GM12801 (cell line): Measurements from ENCODE around the gene XYLT1.

Experiments
- TF ChIP-seq, protein P1 (sequence below): IDR thresholded peaks from one replicate; pipeline ENCODE4 v1.5.1; 2011; ENCODE audit warnings: control low read depth; ENCODE audit not compliant: insufficient read length; ENCODE audit errors: extremely low read depth

The XYLT1 gene

DNA sequence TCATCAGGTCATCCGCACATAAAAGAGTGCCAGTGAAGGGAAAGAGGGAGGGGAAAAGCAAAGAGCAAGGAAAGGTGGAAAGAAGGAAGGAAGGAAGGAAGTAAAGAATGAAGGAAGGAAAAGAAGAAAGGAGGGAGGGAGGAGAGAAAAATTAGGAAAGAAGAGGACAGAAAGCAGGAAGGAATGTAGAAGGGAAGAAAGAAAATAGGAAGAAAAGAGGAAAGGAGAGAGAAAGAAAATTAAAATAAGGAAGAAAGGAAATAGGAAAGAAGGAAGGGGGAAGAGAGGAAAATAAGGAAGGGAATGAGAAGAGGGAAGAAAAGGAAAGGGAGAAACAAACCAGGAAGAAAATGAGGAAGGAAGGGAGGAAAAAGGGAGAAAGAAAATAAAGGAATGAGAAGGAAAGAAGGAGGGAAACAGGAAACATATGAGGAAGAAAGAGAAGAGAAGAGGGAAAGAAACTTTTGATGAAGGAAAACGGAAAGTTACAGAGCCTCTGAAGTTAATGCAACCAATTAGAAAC is 212.6 kb downstream of the XYLT1 start:
- TF ChIP-seq, protein P1, sequence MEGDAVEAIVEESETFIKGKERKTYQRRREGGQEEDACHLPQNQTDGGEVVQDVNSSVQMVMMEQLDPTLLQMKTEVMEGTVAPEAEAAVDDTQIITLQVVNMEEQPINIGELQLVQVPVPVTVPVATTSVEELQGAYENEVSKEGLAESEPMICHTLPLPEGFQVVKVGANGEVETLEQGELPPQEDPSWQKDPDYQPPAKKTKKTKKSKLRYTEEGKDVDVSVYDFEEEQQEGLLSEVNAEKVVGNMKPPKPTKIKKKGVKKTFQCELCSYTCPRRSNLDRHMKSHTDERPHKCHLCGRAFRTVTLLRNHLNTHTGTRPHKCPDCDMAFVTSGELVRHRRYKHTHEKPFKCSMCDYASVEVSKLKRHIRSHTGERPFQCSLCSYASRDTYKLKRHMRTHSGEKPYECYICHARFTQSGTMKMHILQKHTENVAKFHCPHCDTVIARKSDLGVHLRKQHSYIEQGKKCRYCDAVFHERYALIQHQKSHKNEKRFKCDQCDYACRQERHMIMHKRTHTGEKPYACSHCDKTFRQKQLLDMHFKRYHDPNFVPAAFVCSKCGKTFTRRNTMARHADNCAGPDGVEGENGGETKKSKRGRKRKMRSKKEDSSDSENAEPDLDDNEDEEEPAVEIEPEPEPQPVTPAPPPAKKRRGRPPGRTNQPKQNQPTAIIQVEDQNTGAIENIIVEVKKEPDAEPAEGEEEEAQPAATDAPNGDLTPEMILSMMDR, result no peak

DNA sequence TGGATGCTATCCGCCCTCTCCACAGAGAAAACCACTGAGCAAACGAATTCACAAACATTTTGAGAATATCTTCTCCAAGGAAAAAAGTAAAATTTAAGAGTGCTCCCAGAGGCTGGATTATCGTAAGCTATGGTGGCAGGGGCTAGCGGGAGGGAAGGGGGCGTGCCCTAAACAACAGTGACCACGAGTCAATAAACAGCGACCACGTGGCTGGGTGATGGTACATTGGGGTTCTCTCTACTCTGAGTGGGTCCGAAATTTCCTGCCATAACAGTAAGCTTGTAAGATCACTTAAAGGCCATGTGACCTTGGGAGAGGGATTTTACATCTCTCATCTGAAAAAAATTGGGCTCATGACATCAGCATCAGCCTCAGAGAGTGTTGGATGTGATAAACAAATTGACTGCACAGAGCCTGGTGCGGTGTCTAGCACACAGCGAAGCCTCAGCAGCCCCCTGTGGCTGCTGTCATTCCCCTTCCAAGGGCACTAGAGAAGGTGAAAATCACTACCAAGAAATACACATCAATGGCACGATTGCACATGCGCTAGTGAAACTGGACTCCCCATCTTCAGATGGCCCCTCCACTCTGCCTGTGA is 213.2 kb downstream of the XYLT1 start:
- TF ChIP-seq, protein P1, result no peak

DNA sequence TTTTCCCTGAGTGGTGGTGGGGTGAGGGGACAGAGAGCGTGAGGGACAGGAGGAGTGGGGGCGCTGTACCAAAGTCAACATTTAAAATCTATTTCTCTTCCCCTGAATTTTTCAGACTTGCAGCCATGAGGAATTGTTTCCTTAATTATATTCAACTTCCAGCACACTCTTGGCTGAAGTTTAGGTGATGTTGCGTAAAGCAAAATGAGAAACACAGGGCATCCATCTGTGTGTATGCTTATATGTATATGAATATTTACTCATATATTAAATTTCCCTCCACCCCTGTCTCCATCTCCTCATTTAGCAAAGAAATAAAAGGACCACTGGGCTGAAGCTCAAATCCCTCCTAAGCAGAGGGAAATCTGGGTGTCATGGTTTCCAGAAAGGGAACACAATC is 218.1 kb downstream of the XYLT1 start:
- TF ChIP-seq, protein P1, result no peak

DNA sequence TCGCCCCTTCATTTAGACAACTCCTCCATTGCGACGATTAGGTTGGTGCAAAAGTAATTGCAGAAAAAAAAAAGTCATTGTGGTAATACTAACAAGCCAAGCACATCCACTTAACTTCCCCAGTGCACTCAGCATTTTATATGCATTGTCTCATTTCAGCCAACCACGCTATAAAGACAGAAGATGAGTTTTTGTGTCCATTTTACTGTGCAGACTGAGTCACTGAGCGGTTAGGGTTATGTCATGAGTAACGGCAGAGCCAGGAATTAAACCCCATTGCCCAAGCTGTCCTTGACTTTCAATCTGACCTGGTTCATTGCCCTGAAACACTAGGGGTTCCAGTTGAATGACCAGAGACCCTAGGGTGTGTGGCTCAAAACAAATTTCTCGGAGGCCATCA is 218.7 kb downstream of the XYLT1 start:
- TF ChIP-seq, protein P1, result no peak

DNA sequence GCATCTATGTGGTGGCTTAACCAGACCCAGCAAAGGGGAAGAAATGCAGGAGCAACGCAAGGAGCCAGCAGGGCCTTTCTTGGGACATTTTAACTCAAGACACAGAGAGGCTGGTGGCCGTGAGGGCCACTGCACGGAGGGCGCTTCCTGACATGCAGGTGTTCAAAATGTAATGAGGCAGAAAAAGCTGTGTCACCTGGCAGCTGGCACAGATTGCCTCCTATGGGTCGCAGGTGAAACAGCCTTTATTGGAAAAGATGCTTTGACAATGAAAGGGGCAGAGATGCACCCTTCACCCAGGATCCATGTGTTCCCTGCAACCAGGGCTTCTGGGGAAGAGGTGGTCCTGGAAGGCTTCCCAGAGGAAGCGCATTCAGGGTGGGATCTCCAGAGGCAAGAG is 219.3 kb downstream of the XYLT1 start:
- TF ChIP-seq, protein P1, result no peak

DNA sequence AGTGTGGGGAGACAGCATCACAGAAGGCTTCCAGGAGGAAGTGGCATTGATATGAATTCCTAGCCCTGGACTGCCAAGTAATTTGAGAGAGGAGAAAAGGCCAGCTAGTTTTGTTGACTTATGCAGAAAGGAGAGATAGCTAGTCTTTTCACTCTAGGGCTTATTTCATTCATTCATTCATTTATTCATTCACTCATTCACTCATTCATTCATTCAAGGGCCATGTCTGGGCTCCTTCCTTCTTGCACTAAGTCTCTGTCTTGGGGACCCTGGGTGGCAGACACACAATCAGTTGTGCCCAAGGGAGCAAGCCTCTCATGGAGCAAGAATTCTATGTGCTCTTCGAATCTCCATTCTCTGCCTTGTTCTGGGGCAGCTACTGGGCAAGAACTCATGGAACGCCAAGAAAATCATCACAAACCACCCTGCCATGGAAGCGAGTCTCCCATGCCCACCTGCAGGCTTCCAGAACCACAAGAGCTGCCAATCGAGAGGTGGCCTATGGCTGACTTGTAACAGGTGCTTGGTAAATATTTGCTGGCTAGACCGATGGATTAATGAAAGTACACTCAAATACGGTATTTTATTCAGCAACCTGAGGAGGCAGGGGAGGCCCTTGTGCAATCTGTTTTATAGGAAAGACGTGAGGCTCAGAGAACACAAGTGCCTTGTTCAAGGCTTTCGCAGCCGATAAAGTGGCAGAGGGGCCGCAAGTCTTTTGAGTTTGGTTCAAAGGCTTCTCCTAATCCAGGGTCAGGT is 223.6 kb downstream of the XYLT1 start:
- TF ChIP-seq, protein P1, result no peak

DNA sequence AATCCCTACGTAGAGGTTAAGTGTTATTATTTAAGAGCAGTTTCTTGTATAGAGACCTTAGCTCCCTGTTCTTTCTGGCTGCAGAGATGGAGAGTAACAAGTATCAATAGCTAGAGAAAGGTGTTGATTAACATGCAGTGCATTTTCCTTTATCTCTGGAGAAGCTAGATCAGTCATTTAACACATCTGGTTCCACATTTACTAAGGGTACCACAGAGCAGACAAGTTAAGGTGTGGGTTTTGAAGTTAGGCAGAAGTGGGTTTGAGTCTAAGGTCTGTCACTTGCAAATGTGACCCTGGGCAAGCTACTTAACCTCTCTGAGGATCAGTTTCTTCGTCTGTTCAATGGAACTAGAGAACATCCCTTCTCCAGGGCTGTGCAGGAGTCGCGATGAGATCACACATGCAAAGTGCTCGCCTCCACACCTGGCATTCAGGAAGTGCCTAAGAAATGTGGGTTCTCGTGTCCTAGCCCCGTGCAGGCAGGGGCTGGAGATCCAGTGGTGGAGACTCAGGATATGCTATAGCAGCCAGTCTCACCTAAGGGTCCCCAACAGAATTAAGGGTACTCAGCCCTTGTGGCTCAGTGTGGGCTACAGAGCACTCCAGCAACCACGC is 224.4 kb downstream of the XYLT1 start:
- TF ChIP-seq, protein P1, result no peak
